Measurements from ENCODE around the gene ODAD4.

GRCh38 chr17:41968676-41969075 lies 38.3 kb downstream of the ODAD4 start:
- TF ChIP-seq CTCF (IDR thresholded peaks at IDR 0.05): no peak
- TF ChIP-seq POLR2AphosphoS5 (IDR thresholded peaks at IDR 0.05; ENCODE audit: low read depth, low read length): no peak

All from Panc1 (cell line).